Measurements from ENCODE around the gene REPS2.

DNA sequence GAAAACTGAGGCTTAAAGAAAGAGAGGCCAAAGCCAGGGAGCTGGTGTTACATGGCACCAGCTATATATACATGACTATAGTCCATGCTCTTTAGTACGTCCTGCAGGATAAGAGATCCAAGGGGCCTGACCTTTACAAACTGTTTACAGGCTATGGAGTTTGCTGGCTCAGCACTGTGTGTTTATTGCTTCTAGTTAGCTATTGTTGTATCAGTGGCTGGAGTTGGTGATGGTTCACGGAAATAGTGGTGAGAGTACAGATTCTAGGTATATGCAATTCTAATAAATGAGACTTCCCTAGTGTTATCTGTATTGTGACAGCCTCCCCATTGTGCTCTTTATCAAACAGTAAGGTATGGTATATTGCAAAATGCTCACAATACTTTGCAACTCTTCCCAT lies 46.5 kb downstream of the REPS2 start:
- TF ChIP-seq, protein P1, sequence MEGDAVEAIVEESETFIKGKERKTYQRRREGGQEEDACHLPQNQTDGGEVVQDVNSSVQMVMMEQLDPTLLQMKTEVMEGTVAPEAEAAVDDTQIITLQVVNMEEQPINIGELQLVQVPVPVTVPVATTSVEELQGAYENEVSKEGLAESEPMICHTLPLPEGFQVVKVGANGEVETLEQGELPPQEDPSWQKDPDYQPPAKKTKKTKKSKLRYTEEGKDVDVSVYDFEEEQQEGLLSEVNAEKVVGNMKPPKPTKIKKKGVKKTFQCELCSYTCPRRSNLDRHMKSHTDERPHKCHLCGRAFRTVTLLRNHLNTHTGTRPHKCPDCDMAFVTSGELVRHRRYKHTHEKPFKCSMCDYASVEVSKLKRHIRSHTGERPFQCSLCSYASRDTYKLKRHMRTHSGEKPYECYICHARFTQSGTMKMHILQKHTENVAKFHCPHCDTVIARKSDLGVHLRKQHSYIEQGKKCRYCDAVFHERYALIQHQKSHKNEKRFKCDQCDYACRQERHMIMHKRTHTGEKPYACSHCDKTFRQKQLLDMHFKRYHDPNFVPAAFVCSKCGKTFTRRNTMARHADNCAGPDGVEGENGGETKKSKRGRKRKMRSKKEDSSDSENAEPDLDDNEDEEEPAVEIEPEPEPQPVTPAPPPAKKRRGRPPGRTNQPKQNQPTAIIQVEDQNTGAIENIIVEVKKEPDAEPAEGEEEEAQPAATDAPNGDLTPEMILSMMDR (IDR thresholded peaks at IDR 0.05; ENCODE audit: low read length): no peak
- TF ChIP-seq EZH2 (optimal IDR thresholded peaks at IDR 0.05; ENCODE audit: low read depth, low read length): no peak
